Breast epithelium (tissue), 4 donors: Measurements from ENCODE around the gene USP3. TPM values are rescaled to one million over a fixed set of nuclear protein-coding genes. Genes with fewer than 3 reads are reported as not detected.

ENCODE experiments used
- DNase-seq, 2 donors: peaks; one replicate each; pipeline ENCODE4 v3.0.0-alpha.2; 2019; ENCODE audit warnings: low spot score in 2 of 2
- H3K27ac ChIP-seq, 2 donors: fragments of 200-600 bp; sonication (generic) in 1 of 2; one replicate each; pipeline ENCODE4 v1.5.1; 2016 to 2019; ENCODE audit warnings: mild to moderate bottlenecking in 1 of 2
- H3K27me3 ChIP-seq, 2 donors: fragments of 200-600 bp; sonication (generic) in 1 of 2; one replicate each; pipeline versions ENCODE4 v1.5.1 to v1.6.0; 2017 to 2019; ENCODE audit warnings: control low read depth in 1 of 2, mild to moderate bottlenecking in 1 of 2
- H3K36me3 ChIP-seq: fragments of 200-600 bp; one replicate; pipeline ENCODE4 v1.5.1; 2019
- H3K4me1 ChIP-seq, 2 donors: fragments of 200-600 bp; sonication (generic); one replicate each; pipeline ENCODE4 v1.5.1; 2016 to 2019; ENCODE audit warnings: control low read depth in 1 of 2
- H3K4me3 ChIP-seq, 3 donors: fragments of 200-600 bp; sonication (generic); 1 replicate in 2 of 3; 2 replicates in 1 of 3; pipeline ENCODE4 v1.5.1; 2016 to 2019; ENCODE audit warnings: mild to moderate bottlenecking in 3 of 3, moderate library complexity in 2 of 3
- H3K9me3 ChIP-seq, 2 donors: fragments of 200-600 bp; sonication (generic) in 1 of 2; one replicate each; pipeline ENCODE4 v1.5.1; 2016 to 2019; ENCODE audit warnings: control low read depth in 1 of 2
- POLR2A ChIP-seq: fragments of 450-650 bp; IDR thresholded peaks from one replicate; pipeline ENCODE4 v1.6.1; 2016; ENCODE audit warnings: antibody characterized with exemption, mild to moderate bottlenecking, moderate library complexity
- POLR2AphosphoS5 ChIP-seq, 3 donors: sonication (generic); formaldehyde crosslinking; IDR thresholded peaks; one replicate each; pipeline ENCODE4 v1.6.1; 2017; ENCODE audit warnings: antibody characterized with exemption in 3 of 3
- intact Hi-C: fragments of 100-400 bp; cut with DNase I; formaldehyde crosslinking; loops from one replicate; pipeline ENCODE4 v1.15.1; 2023; ENCODE audit warnings: low total_unique reads
- total RNA-seq, 3 donors: library from RNA; depleted of rRNA; stranded (reverse); fragments of >200 nt; gene quantifications; one replicate each; pipeline ENCODE4 v1.1.0, GENCODE V29; 2016
- TF ChIP-seq, protein P1 (sequence below), 3 donors: fragments of 450-650 bp; IDR thresholded peaks; one replicate each; pipeline ENCODE4 v1.5.1; 2016 to 2017; ENCODE audit warnings: antibody characterized with exemption in 3 of 3, mild to moderate bottlenecking in 3 of 3, moderate library complexity in 3 of 3

USP3 gene
- total RNA-seq, 3 donors from 2014 or later = 70.4 to 88.7 (median 76.7) TPM

DNA sequence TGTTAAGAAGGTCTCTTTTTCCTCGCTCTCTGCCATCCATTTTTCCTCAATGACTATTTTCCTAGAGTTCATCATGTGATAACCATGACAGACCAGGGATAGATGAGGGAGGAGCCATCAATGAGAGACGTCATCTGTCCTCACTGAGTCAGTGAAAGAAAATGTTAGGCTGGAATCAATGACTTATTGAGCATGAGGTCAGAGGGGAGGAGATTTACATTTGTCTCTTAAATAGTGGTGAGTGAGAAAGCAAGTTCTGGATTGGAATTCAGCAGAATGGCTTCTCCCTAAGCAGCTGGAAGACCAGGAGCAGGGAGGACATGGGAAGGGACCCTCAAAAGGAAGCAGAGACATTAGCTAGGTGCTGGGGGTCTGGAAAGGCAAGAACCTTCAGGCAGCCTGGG is 28.2 kb upstream of the USP3 start:
- intact Hi-C loops = no loop called here
- Histone ChIP-seq H3K9me3 (no peaks in the 10 kb centered on the region), H3K4me3 (no peak overlapping the region), H3K36me3 (no peaks in the 10 kb centered on the region), H3K27me3 (no peaks in the 10 kb centered on the region), H3K4me1 (no peaks in the 10 kb centered on the region), H3K27ac (no peak overlapping the region)
- DNase-seq = no peak
- TF ChIP-seq, protein P1, sequence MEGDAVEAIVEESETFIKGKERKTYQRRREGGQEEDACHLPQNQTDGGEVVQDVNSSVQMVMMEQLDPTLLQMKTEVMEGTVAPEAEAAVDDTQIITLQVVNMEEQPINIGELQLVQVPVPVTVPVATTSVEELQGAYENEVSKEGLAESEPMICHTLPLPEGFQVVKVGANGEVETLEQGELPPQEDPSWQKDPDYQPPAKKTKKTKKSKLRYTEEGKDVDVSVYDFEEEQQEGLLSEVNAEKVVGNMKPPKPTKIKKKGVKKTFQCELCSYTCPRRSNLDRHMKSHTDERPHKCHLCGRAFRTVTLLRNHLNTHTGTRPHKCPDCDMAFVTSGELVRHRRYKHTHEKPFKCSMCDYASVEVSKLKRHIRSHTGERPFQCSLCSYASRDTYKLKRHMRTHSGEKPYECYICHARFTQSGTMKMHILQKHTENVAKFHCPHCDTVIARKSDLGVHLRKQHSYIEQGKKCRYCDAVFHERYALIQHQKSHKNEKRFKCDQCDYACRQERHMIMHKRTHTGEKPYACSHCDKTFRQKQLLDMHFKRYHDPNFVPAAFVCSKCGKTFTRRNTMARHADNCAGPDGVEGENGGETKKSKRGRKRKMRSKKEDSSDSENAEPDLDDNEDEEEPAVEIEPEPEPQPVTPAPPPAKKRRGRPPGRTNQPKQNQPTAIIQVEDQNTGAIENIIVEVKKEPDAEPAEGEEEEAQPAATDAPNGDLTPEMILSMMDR (IDR thresholded peaks at IDR 0.05) = no peak
- TF ChIP-seq POLR2A (no peak), POLR2AphosphoS5 (IDR thresholded peaks at IDR 0.05) (no peak)

DNA sequence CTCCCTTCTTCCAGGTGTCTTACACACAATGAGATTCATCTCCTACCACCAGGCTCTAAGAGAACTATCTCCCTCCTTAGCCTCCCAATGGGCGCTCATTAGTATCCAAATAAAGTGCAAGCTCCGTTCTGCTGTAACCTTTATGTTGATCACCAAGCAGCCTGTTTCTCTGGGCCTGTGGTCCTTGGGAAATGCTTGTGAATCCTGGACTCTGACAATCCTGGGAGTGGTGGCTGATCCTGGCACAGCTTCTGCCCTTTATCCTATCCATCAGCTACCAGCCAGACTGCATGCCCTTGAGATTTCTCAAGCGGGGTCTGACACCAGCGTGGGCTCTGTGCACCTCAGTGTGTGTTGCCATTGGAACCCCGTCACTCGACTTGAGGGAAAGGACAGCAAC is 26.1 kb upstream of the USP3 start:
- no peaks in the 10 kb centered on the region for H3K4me1 ChIP-seq
- no peak overlapping the region for H3K27ac ChIP-seq
- no peaks in the 10 kb centered on the region for H3K27me3 ChIP-seq
- no peaks in the 10 kb centered on the region for H3K36me3 ChIP-seq
- H3K4me3 ChIP-seq = no peak overlapping the region
- intact Hi-C loops = no loop called here
- H3K9me3 ChIP-seq = no peaks in the 10 kb centered on the region
- DNase-seq = no peak
- TF ChIP-seq POLR2AphosphoS5 (IDR thresholded peaks at IDR 0.05) (no peak), POLR2A (no peak)
- TF ChIP-seq, protein P1 (IDR thresholded peaks at IDR 0.05) = no peak

GRCh38 chr15:63480441-63480821 is 24.0 kb upstream of the USP3 start:
- TF ChIP-seq, protein P1 (IDR thresholded peaks at IDR 0.05) = no peak
- TF ChIP-seq POLR2AphosphoS5 (IDR thresholded peaks at IDR 0.05) (no peak), POLR2A (no peak)
- no peak for DNase-seq
- Histone ChIP-seq H3K27ac (no peak overlapping the region), H3K27me3 (no peaks in the 10 kb centered on the region), H3K4me3 (no peak overlapping the region), H3K9me3 (no peaks in the 10 kb centered on the region), H3K36me3 (no peaks in the 10 kb centered on the region), H3K4me1 (no peaks in the 10 kb centered on the region)
- intact Hi-C loops = no loop called here

GRCh38 chr15:63481105-63481810 is 23.1 kb upstream of the USP3 start:
- H3K9me3 ChIP-seq = no peaks in the 10 kb centered on the region
- intact Hi-C loops = no loop called here
- TF ChIP-seq POLR2A (no peak), POLR2AphosphoS5 (IDR thresholded peaks at IDR 0.05) (no peak)
- TF ChIP-seq, protein P1 (IDR thresholded peaks at IDR 0.05) = no peak
- no peak for DNase-seq
- H3K36me3 ChIP-seq = no peaks in the 10 kb centered on the region
- H3K4me1 ChIP-seq = no peaks in the 10 kb centered on the region
- no peaks in the 10 kb centered on the region for H3K27me3 ChIP-seq
- H3K4me3 ChIP-seq = no peak overlapping the region
- no peak overlapping the region for H3K27ac ChIP-seq

DNA sequence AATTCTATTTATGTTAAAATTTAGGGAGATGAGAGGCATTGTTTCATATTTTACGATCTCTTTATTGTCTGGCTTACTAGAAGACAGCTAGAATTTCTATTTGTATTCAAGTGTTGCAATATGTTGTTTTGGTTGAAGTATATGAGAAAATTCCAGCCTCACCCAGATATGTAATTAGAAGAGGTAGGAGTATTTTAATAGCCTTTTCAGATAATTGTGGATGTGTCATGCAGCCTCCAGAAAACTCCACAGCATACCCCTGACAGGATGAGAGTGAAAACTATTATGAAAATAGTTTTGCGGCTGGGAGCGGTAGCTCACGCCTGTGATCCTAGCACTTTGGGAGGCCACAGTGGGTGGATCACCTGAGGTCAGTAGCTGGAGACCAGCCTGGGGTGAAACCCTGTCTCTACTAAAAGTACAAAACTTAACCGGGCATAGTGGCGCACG is 21.5 kb upstream of the USP3 start:
- Histone ChIP-seq H3K4me1 (no peaks in the 10 kb centered on the region), H3K27ac (no peak overlapping the region), H3K9me3 (no peaks in the 10 kb centered on the region), H3K27me3 (no peaks in the 10 kb centered on the region), H3K4me3 (no peak overlapping the region), H3K36me3 (no peaks in the 10 kb centered on the region)
- intact Hi-C loops = no loop called here
- TF ChIP-seq POLR2AphosphoS5 (IDR thresholded peaks at IDR 0.05) (no peak), POLR2A (no peak)
- TF ChIP-seq, protein P1 (IDR thresholded peaks at IDR 0.05) = no peak
- DNase-seq = no peak
